ENCODE data around the gene GFOD1.

The GFOD1 gene

GRCh38 chr6:13474360-13474759 lies 13.0 kb downstream of the GFOD1 start:
- Histone ChIP-seq H3K27me3 (replicated peaks) (no peaks in the 10 kb centered on the region), H3K4me3 (ENCODE audit: low read depth, low read length) (no peak overlapping the region), H3K27ac (no peak overlapping the region), H3K36me3 (replicated peaks) (no peaks in the 10 kb centered on the region)
- DNase-seq = no peak
- no peak for TF ChIP-seq CTCF (IDR thresholded peaks at IDR 0.05; ENCODE audit: low read depth, low read length, missing control alignments)
- in situ Hi-C loops (cut with HindIII; ENCODE audit: low pct_ligation_motif_present, low sequenced_read_pairs) = no loop called here

GRCh38 chr6:13473768-13474165 lies 13.6 kb downstream of the GFOD1 start:
- no peaks in the 10 kb centered on the region for H3K27me3 ChIP-seq (replicated peaks)
- no peaks in the 10 kb centered on the region for H3K36me3 ChIP-seq (replicated peaks)
- no peak overlapping the region for H3K27ac ChIP-seq
- DNase-seq = no peak
- no peak for TF ChIP-seq CTCF (IDR thresholded peaks at IDR 0.05; ENCODE audit: low read depth, low read length, missing control alignments)
- in situ Hi-C loops (cut with HindIII; ENCODE audit: low pct_ligation_motif_present, low sequenced_read_pairs) = no loop called here
- H3K4me3 ChIP-seq (ENCODE audit: low read depth, low read length) = no peak overlapping the region

- DNase-seq = no peak
- in situ Hi-C loops (cut with HindIII; ENCODE audit: low pct_ligation_motif_present, low sequenced_read_pairs) = no loop called here
- no peak overlapping the region for H3K27ac ChIP-seq
- no peaks in the 10 kb centered on the region for H3K27me3 ChIP-seq (replicated peaks)
- no peaks in the 10 kb centered on the region for H3K36me3 ChIP-seq (replicated peaks)
- no peak overlapping the region for H3K4me3 ChIP-seq (ENCODE audit: low read depth, low read length)
- TF ChIP-seq CTCF (IDR thresholded peaks at IDR 0.05; ENCODE audit: low read depth, low read length, missing control alignments) = no peak
These were observed 14.2 kb downstream of the GFOD1 start for GRCh38 chr6:13472976-13473767.

- Histone ChIP-seq H3K36me3 (replicated peaks) (no peaks in the 10 kb centered on the region), H3K4me3 (ENCODE audit: low read depth, low read length) (no peak overlapping the region), H3K27ac (no peak overlapping the region), H3K27me3 (replicated peaks) (no peaks in the 10 kb centered on the region)
- DNase-seq = no peak
- no peak for TF ChIP-seq CTCF (IDR thresholded peaks at IDR 0.05; ENCODE audit: low read depth, low read length, missing control alignments)
- in situ Hi-C loops (cut with HindIII; ENCODE audit: low pct_ligation_motif_present, low sequenced_read_pairs) = no loop called here
These were observed 15.3 kb downstream of the GFOD1 start for GRCh38 chr6:13472099-13472498.

GRCh38 chr6:13471184-13471583 lies 16.2 kb downstream of the GFOD1 start:
- Histone ChIP-seq H3K27ac (no peak overlapping the region), H3K36me3 (replicated peaks) (no peaks in the 10 kb centered on the region), H3K27me3 (replicated peaks) (no peaks in the 10 kb centered on the region), H3K4me3 (ENCODE audit: low read depth, low read length) (no peak overlapping the region)
- no peak for TF ChIP-seq CTCF (IDR thresholded peaks at IDR 0.05; ENCODE audit: low read depth, low read length, missing control alignments)
- in situ Hi-C loops (cut with HindIII; ENCODE audit: low pct_ligation_motif_present, low sequenced_read_pairs) = no loop called here
- DNase-seq = no peak

All from brain microvascular endothelial cell (primary cell).